B cell (primary cell): ENCODE results near the gene TTLL11. TPM values are rescaled to one million over a fixed set of nuclear protein-coding genes. Genes with fewer than 3 reads are reported as not detected.

Experiments
- ATAC-seq: fragments of 200-7000 bp; cut with Tn5 transposase; one replicate; pipeline ENCODE4 v1.10.0; 2021; ENCODE audit warnings: low read depth, mild to moderate bottlenecking, moderate number of reproducible peaks, moderate library complexity
- CTCF ChIA-PET: fragments of 350-600 bp; sonication (Branson Sonifier 250); formaldehyde crosslinking; loops from one replicate; lab custom pipeline; 2021; ENCODE audit warnings: antibody characterized with exemption, inconsistent platforms; lab: Charles Lee
- POLR2A ChIA-PET: fragments of 350-600 bp; sonication (Branson Sonifier 250); formaldehyde crosslinking; loops from one replicate; lab custom pipeline; 2021; ENCODE audit warnings: antibody characterized with exemption; lab: Charles Lee
- DNase-seq: peaks from one replicate; pipeline ENCODE4 v3.0.0; 2013
- H2AFZ ChIP-seq: 2 replicates; pipeline ENCODE4 v1.6.1; 2012; ENCODE audit warnings: mild to moderate bottlenecking, low read depth, low read length; ENCODE audit not compliant: insufficient read depth, poor library complexity, severe bottlenecking
- H3K27ac ChIP-seq, 2 donors: 1 replicate in 1 of 2; 2 replicates in 1 of 2; pipeline ENCODE4 v1.5.1; 2012 to 2013; ENCODE audit warnings: low read length in 2 of 2, mild to moderate bottlenecking in 2 of 2, moderate library complexity in 1 of 2
- H3K27me3 ChIP-seq, 4 experiments: fragments of 200-600 bp in 1 of 4; sonication (generic) in 1 of 4; replicated peaks in 1 of 4; 1 replicate in 2 of 4; 2 replicates in 2 of 4; pipeline versions ENCODE4 v1.6.1 to v1.7.0; 2013 to 2016; ENCODE audit warnings: low read length in 3 of 4, mild to moderate bottlenecking in 2 of 4, mixed read lengths in 1 of 4, moderate library complexity in 1 of 4; ENCODE audit not compliant: insufficient read depth in 4 of 4, control insufficient read depth in 3 of 4; ENCODE audit errors: control extremely low read depth in 1 of 4
- H3K36me3 ChIP-seq, 2 experiments: replicated peaks in 1 of 2; 1 replicate in 1 of 2; 2 replicates in 1 of 2; pipeline versions ENCODE4 v1.6.1 to v1.7.1; 2013; ENCODE audit warnings: low read length in 1 of 2; ENCODE audit not compliant: insufficient read depth in 2 of 2, control insufficient read depth in 1 of 2; ENCODE audit errors: control extremely low read depth in 1 of 2, extremely low read depth in 1 of 2
- H3K4me1 ChIP-seq, 2 donors: fragments of 200-600 bp in 1 of 2; sonication (generic) in 1 of 2; 1 replicate in 1 of 2; 2 replicates in 1 of 2; pipeline versions ENCODE4 v1.5.1 to v1.6.1; 2013 to 2017; ENCODE audit warnings: low read length in 2 of 2; ENCODE audit not compliant: control insufficient read depth in 2 of 2, insufficient read depth in 2 of 2
- H3K4me2 ChIP-seq: replicated peaks from 2 replicates; pipeline ENCODE3; 2012; ENCODE audit warnings: mild to moderate bottlenecking, low read depth, low read length; ENCODE audit not compliant: poor library complexity, severe bottlenecking
- H3K4me3 ChIP-seq, 5 experiments: fragments of 200-600 bp in 1 of 5; sonication (generic) in 1 of 5; 1 replicate in 3 of 5; 2 replicates in 2 of 5; pipeline versions ENCODE4 v1.5.1 to v1.7.0; 2011 to 2016; ENCODE audit warnings: low read length in 4 of 5, mild to moderate bottlenecking in 4 of 5, low read depth in 2 of 5, control low read depth in 1 of 5, moderate library complexity in 1 of 5; ENCODE audit not compliant: insufficient read depth in 1 of 5; ENCODE audit errors: control extremely low read depth in 1 of 5, extremely low read depth in 1 of 5
- H3K79me2 ChIP-seq: fragments of 200-600 bp; sonication (generic); one replicate; pipeline ENCODE4 v1.6.0; 2016; ENCODE audit warnings: low read length; ENCODE audit not compliant: control insufficient read depth, insufficient read depth
- H3K9ac ChIP-seq: fragments of 200-600 bp; sonication (generic); 2 replicates; pipeline ENCODE4 v1.6.1; 2017; ENCODE audit warnings: mild to moderate bottlenecking, low read length, moderate library complexity
- H3K9me3 ChIP-seq, 3 donors: one replicate each; pipeline versions ENCODE4 v1.6.1 to v1.7.1; 2013; ENCODE audit warnings: low read length in 2 of 3; ENCODE audit not compliant: control insufficient read depth in 2 of 3, insufficient read depth in 1 of 3; ENCODE audit errors: control extremely low read depth in 1 of 3
- H4K20me1 ChIP-seq: 2 replicates; pipeline ENCODE4 v1.6.0; 2012; ENCODE audit warnings: mild to moderate bottlenecking, low read length; ENCODE audit not compliant: insufficient read depth, control insufficient read depth, poor library complexity, severe bottlenecking
- H3K27ac Mint-ChIP-seq: one replicate; pipeline ENCODE4 v1.8.0; 2021; ENCODE audit warnings: mixed read lengths
- H3K27me3 Mint-ChIP-seq: one replicate; pipeline ENCODE4 v1.8.0; 2021; ENCODE audit warnings: mixed read lengths
- H3K4me1 Mint-ChIP-seq: one replicate; pipeline ENCODE4 v1.8.0; 2021; ENCODE audit warnings: mixed read lengths
- H3K4me3 Mint-ChIP-seq: one replicate; pipeline ENCODE4 v1.8.0; 2021; ENCODE audit warnings: mixed read lengths
- H3K9me3 Mint-ChIP-seq: one replicate; pipeline ENCODE4 v1.8.0; 2022; ENCODE audit warnings: mixed read lengths; ENCODE audit not compliant: insufficient read depth
- CTCF ChIP-seq: fragments of 200-600 bp; IDR thresholded peaks from one replicate; pipeline ENCODE4 v1.8.0; 2022; ENCODE audit warnings: antibody characterized with exemption, mild to moderate bottlenecking
- EZH2 ChIP-seq: IDR thresholded peaks from 2 replicates; pipeline ENCODE4 v1.6.1; 2012; ENCODE audit warnings: borderline replicate concordance, low read depth, mild to moderate bottlenecking, moderate library complexity, low read length; ENCODE audit not compliant: insufficient read depth, poor library complexity, severe bottlenecking
- WGBS: methylation state at CpG from one replicate; pipeline ENCODE4 v1.1.5; 2013; ENCODE audit warnings: missing lambda C conversion rate; ENCODE audit not compliant: insufficient coverage; 5-methylcytosine and 5-hydroxymethylcytosine counted together
- intact Hi-C: fragments of 100-400 bp; cut with micrococcal nuclease; formaldehyde crosslinking; loops from one replicate; pipeline ENCODE4 v1.10.0; 2022
- polyA plus RNA-seq: library from polyadenylated mRNA; depleted of rRNA; stranded (reverse); fragments of >200 nt; gene quantifications from 2 replicates; pipeline ENCODE4 v1.2.3, GENCODE V29; 2012
- total RNA-seq, 2 donors: library from RNA; stranded (reverse); fragments of 120-200 nt in 1 of 2; gene quantifications; 1 replicate in 1 of 2; 2 replicates in 1 of 2; pipeline versions ENCODE4 v1.2.3 to v1.2.4, GENCODE V29; 2013 to 2022

The TTLL11 gene
- total and polyA plus RNA-seq, 2 donors (not counting 1 experiment from before 2014, with no cell fraction given): 3.6 to 3.8 TPM

GRCh38 chr9:121989010-121989409 is 104.1 kb downstream of the TTLL11 start:
- Mint-ChIP-seq H3K9me3 (no peaks in the 10 kb centered on the region), H3K27me3 (no peaks in the 10 kb centered on the region), H3K4me3 (no peak overlapping the region), H3K4me1 (peaks cover 12% of the 10 kb centered on the region), H3K27ac (no peak overlapping the region)
- Histone ChIP-seq H3K27ac (no peak overlapping the region), H3K79me2 (no peaks in the 10 kb centered on the region), H3K4me3 (no peak overlapping the region), H3K4me2 (no peak overlapping the region), H2AFZ (no peak overlapping the region), H3K4me1 (peaks cover 0 to 3% of the 10 kb centered on the region in 2 donors), H4K20me1 (no peaks in the 10 kb centered on the region), H3K9ac (no peak overlapping the region), H3K36me3 (no peaks in the 10 kb centered on the region), H3K27me3 (no peaks in the 10 kb centered on the region), H3K9me3 (no peaks in the 10 kb centered on the region)
- TF ChIP-seq EZH2 (no peak), CTCF (no peak)
- no peak for DNase-seq
- WGBS: 95% methylated on average over 11 of the region's 13 CpGs
- CTCF ChIA-PET: interaction anchor here (1.6 to 2.8 kb wide), 2 partner anchors 303 to 443 kb away, joined by 4 to 11 read pairs; no protein-coding TSS in a partner anchor
- POLR2A ChIA-PET: no interaction called here
- intact Hi-C loops: no loop called here
- ATAC-seq: no peak

DNA sequence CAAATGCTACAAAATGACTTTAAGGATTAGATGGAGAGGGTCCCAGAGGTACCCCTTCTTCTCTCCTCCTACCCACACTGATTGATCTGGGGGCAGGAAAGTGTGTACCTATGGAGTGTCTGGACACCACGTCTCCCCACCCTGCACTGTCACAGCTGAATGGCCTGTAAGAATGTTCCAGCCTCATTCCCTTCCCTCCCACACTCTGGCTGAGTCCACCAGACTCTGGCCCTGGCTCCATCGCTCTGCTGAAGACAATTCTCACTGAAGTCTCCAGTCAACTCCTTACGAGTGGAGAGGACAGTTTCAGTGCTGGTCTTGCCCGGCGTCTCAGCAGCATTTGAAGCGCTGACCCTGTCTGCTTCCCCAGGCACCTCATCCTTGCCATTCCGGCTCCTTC is 105.8 kb downstream of the TTLL11 start:
- ChIA-PET CTCF (no interaction called here), POLR2A (interaction anchor here (0.5 kb wide), 1 partner anchor 81 kb away, joined by 3 read pairs; no protein-coding TSS in a partner anchor)
- no peak overlapping the region for H3K4me3 Mint-ChIP-seq
- WGBS: 97% methylated on average over 6 of the region's 7 CpGs
- TF ChIP-seq CTCF: no peak
- no peaks in the 10 kb centered on the region for H3K36me3 ChIP-seq
- no peak overlapping the region for H3K4me2 ChIP-seq
- H2AFZ ChIP-seq: no peak overlapping the region
- no peak overlapping the region for H3K4me3 ChIP-seq
- intact Hi-C loops: no loop called here
- no peak overlapping the region for H3K27ac ChIP-seq
- no peaks in the 10 kb centered on the region for H3K27me3 ChIP-seq
- DNase-seq (no peak), ATAC-seq (no peak)
- no peaks in the 10 kb centered on the region for H3K9me3 ChIP-seq
- no peaks in the 10 kb centered on the region for H3K9me3 Mint-ChIP-seq
- no peaks in the 10 kb centered on the region for H3K79me2 ChIP-seq
- peaks cover 0 to under 1% of the 10 kb centered on the region in 2 donors for H3K4me1 ChIP-seq
- H3K4me1 Mint-ChIP-seq: peaks cover 12% of the 10 kb centered on the region
- no peaks in the 10 kb centered on the region for H4K20me1 ChIP-seq
- H3K27me3 Mint-ChIP-seq: no peaks in the 10 kb centered on the region
- H3K27ac Mint-ChIP-seq: no peak overlapping the region
- no peak overlapping the region for H3K9ac ChIP-seq
